NOMO-1 treated with dmso at 0.1 percent for 144 hours (cell line): ENCODE data around the gene CPVL.

ENCODE experiments used
- DNase-seq: peaks from one replicate; lab custom pipeline; 2025; ENCODE audit not compliant: unreplicated experiment; lab: John Stamatoyannopoulos, UW

The CPVL gene

DNA sequence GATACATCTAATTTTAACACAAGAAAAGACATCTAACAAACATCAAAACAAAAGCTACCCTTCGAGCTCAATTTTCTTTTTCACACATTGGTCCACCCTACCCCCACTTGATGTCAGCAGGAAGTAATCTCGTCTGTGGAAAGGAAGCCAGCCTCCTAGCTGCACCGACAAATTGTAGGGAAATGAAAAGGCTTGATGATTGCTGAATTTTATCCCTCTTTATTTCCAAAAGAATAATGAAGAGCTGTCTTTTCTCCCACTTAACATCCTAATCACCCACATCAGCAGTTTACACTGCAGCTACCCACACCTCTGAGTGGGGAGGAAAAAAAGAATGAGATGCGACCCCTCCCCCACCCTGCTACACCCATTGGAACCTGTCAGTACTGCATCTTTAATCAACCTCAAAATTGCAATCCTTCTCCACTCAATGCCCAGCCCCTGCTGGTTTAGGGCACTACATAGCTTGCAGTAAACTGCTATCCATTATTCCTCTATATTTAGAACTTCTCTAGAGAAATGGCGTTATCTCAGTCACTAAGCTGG, 10.6 kb upstream of the CPVL start:
- DNase-seq, result no peak

DNA sequence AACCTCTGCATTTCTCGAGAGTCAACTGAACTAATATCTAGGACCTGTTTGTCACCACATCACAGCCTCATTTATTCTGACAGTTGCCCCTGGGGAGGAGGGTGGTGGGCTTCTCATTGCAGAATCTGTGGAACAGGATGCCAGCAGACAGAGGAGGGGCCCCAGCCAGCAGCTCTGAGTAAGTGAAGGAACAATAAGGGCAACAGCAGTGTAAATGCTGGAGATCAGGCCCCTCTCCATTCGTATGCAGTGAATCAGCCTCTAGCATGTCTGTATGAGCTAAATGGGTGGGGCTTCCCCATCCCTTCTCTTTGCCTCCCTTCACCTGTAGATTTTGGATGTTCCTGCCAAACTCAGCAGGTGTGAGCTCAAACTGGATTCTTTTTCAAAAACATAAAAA, 7.7 kb upstream of the CPVL start:
- no peak for DNase-seq

DNA sequence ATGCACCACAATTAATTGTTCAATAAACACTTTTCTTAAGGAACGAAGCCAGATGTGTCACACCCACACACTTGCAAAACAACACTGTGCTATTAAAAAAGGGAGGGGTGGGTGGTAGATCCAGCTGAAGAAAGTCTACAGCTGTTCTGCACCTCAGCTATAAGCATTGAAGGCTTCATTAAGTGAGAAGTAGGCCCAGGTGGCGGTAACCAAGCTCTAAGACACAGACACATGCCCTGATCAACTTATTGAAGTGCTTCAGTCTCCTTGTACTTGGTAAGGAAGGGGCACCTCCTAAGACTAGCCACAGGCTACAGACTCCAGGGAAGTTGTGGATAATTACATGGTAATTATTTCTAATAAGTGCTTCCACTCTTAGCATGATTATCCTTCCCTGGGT, 4.5 kb upstream of the CPVL start:
- DNase-seq, result no peak

DNA sequence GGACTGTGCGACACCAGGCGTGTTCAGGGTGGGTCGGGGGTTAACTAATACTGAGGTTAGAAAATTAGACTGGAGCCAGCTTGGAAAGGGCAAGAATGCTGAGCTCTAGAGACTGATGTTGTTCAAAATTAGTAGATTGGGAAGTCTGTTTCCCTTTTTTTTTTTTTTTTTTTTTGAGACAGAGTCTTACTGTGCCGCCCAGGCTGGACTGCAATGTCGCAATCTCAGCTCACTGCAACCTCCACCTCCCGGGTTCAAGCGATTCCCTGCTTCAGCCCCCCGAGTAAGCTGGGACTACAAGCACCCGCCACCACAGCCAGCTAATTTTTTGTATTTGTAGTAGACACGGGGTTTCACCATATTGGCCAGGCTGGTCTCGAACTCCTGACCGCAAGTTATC, 2.7 kb upstream of the CPVL start:
- no peak for DNase-seq

DNA sequence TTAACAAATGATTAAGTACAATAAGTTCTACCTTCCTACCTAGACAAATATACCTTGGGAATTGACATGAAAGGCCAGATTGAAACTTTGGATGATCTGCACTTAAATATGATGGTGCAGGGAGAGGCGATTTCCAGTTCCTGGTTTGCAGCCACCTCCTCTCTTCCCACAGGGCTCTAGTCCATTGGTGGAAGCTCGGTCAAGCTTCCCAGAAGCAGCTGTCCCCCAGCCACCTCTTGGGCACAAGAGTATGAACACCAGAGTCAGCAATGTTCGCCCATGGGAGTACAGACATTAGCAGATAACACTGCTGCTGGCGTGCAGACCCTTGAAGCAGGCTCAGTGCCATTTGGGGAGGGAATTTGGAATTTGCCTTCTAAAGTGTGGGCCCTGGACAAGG, 1.5 kb upstream of the CPVL start:
- no peak for DNase-seq

DNA sequence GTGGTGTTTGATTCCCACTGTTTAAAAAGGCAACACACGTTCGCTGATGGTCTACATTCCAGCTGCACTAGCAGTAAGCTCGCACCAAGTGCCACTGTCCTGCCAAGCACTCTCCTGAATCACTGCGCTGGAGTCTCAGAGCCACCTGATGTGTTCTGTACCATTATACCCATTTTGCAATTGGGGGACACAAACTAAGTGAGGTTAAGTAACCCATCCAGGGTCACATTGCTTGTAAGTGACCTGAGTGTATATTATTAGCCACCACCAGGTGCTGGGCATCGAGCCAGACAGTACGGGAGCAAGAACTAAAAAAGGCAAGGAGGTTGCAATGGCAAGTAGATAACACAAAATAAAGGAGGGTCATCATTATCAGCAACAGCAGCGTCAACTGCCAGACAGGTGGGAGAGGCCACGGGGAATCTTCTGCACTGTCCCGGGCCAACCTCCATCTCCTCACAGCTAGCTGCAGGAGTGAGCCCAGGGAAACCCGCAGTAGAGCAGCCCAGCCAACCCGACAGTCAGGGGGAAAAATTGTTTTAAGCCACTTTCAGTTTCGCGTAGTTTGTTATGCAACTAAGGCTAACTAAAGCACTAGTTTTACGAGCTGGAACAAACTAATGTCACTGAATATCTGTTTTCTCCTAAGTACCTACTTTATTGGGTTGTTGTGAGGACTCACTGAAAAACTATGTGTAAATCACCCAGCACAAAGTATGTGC, 712 bp upstream of the CPVL start:
- DNase-seq, result peak; percentile 51

DNA sequence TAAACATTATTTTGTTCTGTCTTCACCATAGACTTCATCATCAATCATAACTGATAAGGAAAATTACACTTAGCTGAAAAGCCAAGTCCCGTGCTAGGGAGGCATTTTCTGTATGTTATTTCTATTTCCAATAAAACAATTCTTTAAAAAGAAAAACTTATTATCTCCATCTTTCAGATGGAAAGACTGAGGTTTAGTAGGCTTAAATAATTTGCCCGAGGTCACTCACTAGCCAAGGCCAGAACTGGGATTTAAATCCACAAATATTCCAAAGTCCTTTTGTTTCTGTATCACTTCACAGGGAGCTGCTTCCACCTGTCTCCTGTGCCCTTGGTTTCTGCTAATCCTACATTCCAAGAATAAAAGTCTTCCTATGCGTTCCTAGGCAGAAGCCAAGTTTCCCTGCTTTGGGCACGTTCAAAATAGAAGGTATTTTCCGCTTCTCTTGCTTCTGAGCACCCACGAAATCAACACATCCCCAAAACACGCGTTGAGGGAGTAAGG, 732 bp downstream of the CPVL start:
- DNase-seq, result no peak

DNA sequence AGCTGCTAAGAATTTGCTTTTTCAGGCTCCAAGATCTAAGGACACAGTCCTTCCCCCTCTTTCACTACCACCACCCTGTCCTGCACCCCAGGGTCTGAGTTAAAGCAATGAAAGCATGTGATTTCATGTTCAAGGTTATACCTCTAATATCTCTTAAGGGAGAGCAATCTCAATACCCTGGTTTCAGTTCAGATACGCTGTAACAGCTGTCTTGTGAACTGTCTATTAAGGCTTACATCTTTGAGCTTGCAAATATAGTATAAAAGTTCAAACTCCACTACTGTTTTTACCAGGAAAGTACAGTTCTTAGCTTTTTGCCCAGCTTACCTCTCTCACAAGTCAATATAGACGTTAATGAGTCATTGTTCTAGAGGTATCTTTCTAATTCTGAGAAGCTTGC, 2.6 kb downstream of the CPVL start:
- no peak for DNase-seq

DNA sequence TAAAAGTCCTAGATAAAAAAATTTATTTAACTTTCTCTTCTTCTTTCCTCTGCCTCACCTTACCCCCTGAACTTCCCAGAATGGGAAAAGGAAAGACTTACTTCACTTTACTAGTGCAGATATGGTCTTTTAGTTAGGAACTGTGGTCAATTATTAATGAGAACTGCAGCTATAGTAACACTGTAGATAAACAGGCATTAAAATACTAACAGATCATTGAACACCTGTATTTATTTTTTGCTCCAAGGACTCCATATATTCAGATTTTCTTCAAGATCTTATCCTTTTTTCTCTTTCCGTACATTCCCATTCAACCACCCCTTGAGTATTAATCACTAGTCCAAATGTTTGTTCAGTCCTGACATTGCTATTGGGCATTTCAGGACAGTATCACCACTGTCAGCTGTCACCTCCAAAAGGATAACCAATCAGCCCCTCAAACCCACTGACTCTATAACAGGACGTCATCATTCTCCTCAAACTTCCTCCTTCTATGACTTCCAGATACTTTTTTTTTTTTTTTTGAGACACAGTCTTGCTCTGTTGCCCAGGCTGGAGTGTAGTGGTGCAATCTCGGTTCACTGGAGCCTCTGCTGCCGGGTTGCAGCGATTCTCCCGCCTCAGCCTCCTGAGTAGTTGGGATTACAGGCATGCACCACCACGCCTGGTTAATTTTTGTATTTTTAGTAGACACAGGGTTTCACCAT, 4.2 kb downstream of the CPVL start:
- no peak for DNase-seq

DNA sequence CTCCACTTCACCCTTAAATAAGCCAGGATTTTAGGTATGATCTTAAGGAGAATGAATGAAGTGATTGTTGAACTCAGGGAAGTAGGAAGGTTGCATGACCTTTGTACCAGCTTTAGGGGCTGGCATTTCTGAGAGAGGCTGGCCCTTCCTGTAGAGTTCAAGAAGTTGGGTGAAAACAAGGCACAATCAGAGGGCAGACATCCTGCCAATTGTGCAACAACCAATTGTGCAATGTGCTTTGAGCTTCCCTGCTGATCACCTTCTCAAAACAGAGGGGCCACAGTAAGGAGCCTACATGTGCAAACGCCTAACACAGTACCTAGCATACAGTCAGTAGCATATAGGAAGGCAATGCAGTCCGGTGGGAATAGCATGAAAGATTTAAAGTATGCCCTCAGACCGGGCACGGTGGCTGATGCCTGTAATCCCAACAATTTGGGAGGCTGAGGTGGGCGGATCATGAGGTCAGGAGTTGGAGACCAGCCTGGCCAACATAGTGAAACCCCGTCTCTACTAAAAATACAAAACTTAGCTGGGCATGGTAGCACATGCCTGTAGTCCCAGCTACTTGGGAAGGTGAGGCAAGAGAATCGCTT, 5.4 kb downstream of the CPVL start:
- peak; percentile 49 for DNase-seq

DNA sequence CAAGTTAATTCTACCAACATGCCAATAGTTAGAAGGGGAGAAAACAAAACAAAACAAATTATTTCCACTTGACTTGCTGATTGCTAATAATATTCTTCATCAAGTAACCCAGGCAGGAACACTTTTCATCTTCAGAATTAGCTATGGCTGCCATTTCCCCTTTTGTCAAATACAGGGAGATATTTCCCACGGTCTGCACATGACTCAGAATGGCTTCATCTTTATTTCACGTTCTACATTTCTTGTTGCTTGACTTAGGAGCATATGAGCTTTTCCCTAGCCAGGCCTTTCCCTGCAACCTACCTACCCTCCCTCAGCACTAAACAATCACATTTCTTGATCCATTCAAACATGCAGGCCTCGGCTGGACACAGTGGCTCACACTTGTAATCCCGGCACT, 6.5 kb downstream of the CPVL start:
- DNase-seq, result no peak

DNA sequence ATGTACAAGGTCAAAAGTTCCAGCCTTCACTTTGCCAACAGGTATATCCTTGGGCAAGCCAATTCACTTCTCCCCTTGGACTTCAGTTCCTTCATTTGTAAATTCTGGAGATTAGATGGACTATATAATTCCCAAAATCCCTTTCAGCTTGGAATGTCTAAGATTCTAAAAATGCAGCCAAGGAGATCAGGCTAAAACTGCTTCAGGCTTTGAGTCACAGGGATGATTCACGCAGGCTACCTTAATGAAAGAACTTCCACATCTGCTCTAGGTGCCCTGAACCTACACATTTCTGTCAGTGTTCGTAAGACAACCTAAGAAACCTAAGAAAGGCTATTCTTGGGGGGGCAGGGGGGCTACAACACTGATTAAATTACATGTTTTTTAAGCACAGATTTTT, 7.1 kb downstream of the CPVL start:
- DNase-seq, result no peak

DNA sequence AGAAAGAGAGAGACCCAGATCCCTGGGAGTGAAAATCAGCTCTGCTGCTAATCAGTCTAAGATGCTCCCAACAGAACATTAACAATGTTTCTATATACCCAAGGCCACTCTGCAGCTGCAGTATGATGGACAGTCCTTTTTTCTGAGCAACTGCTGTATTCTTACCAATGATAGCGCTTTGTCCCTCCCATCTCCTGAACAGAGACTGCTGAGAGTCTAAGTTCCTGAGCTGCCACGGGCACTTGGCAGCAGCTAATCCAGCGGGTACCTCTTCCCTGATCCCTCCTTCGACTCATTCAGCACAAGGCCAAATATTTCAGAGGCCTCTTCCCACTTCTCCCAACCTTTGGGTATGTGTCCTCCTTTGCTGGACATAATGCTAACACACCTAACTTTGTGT, 7.7 kb downstream of the CPVL start:
- DNase-seq, result no peak

DNA sequence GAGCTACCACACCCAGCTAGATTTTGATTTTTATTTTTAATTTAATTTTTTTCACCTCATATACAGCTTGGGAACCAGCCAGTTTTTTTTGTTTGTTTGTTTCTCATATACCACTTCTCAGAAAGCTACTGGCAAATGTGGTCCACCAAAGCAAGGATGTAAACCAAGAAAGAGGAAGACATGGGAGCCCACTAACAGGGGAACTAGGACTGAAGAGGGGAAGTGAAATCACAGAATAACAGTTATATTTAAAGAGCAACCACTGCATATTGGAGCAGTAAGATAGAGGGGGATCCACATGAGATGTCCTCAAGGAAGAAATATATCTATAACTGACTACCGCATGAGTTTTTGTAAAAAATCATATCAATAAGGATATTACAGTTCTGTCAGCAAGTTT, 10.5 kb downstream of the CPVL start:
- peak; percentile 53 for DNase-seq

DNA sequence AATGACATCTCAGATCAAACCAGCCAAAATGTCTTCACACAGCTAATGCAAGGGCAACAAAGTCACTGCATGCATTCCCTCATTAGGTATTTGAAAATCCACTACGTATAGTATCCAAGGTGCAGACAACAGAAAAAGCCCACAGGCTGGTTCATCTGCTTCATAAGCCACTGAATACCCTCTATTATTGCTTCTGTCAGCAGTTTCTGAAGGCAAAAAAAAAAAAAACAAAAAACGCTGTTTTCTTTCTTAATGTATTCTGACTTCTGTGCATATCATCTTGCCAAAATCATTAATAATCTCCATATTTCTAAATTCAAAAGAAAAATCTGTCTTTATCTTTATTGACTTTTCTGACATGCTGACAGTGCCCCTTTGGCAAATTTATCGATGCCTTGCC, 13.4 kb downstream of the CPVL start:
- no peak for DNase-seq

DNA sequence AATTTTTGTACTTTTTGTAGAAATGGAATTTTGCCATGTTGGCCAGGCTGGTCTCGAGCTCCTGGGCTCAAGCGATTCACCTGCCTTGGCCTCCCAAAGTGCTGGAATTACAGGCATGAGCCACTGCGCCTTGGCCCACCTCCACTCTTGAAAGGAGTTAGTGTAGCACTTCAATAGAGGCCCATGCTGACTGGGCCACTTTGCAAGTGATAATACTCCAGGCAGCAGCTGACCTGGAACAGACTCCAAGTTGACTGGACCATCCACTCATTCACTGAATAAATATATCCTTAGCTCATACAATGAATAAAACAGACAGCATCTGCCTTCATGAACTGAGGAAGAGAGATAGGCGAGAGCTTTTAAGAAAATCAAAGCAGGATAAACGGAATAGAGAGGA, 14.7 kb downstream of the CPVL start:
- no peak for DNase-seq

DNA sequence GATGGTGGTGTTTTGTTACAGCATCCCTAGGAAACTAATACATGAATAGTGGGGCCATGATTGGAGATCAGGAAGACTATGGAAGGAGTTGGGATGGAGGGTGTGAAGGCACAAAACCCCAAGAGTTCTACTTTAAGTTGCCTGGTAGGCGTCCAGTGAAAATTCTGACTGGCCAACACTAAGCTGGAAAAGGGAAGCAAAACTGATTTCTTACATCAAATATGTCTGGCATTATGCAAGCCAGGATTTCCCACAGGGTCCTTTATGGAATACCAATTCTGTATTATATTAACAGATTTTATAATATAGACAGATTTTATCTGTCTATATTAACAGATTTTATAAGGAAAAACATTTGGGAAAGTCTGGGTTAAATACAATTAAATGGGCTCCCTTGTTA, 16.2 kb downstream of the CPVL start:
- DNase-seq, result no peak

DNA sequence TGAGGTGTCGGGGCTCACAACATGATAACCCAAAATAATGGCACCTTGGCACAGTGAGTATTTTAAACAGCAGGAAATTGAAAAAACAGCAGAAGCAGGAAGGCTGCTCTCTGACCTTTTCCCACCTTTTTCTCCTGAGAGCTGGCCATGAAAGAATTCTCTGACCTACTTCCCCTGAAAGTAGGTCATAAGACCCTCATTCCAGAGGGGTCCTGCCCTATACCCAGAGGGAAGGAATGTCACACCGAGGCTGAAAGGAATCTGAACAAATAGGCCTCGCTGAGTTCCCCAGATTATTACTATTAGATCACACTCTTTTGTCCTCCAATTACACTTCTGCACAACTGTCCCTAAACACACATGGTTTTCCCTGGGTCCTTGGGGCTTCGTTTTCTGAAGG, 18.8 kb downstream of the CPVL start:
- DNase-seq, result no peak

DNA sequence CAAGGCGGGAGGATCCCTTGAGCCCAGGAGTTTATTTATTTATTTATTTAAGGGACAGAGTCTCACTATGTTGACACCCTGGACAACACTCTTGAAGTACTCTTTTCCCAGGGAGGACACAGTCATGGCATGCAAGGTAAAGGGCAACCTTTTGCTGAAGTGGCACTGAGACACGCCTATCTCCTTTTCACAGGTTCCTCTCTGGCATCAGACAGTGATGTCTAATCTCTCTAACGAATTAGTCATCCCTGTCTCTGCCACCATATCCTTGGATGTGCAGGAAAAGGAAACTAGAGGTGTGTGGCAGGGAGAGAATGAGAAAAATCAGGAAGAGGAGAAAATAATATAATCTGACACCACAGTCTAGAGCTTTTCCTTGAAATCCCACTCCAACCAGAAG, 19.5 kb downstream of the CPVL start:
- no peak for DNase-seq

DNA sequence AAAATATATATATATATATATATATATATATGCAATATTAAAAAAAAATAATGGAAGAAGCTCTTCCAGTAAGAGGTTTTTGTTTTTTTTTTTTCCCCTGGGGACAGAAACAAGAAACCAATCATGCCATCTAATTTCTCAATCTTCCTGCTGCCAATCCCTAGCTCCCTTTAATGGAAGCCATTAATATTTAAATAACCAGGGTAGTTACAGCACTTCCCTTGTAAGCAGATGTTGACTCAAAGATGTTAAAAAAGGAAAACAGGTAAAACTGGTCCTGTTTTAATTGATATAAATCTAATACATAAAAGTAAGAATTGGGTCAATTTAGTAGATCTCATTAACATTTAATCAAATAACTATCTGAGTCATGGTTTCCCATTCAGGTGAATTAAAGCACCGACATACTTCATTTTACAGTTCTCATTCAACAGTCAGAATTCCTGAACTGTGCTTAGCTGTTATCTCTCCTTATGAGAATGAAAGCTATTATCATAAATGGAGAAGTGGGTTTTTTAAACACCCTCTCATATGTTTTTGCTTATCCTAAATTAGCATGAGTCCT, 22.6 kb downstream of the CPVL start:
- no peak for DNase-seq

DNA sequence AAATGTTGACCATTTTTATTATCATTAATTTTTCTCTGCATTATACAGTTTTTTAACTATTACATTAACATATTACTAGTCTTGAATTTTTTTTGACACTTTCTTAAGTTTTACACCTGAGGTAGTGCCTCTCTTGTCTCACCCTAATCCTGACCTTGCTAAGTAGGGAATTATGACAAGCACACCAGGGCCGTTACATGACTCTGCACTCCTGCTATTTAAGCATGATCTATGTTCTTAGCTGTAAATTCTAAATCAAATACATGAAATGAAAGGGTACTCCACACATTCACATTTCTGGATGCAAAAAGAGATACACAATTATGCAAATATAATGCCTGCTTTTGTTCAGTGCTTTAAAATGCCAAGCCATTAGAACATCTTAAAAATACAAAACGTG, 23.6 kb downstream of the CPVL start:
- DNase-seq, result no peak

DNA sequence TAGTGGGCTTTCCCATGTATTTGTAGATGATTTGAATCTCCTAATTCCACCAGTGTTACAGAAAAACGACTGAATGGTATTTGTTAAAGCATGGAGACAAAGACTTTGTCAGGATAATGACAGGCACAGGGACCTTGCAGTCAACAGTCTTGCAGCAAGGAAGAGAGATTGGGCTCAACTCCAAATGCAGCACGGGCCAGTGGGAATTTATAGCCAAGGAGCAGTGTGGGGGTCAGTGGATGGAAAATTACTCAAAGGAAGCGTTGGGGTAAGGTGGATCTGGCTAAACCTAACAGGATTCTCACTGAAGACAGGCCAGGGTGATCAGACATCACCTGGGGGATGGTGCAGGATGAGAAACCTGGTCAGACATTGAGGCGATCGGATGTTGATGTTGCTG, 24.3 kb downstream of the CPVL start:
- no peak for DNase-seq
